ENCODE data around the gene MRPS18A. TPM values are rescaled to one million over a fixed set of nuclear protein-coding genes. Genes with fewer than 3 reads are reported as not detected.

Gene MRPS18A
- total RNA-seq, 1 experiment from 2014 or later = 77.8 TPM

- peak; percentile 87 for DNase-seq (ENCODE audit: low read depth)
Measured at GRCh38 chr6:43635387-43636307, 51.9 kb downstream of the MRPS18A start, which contains the start of gene MAD2L1BP. Gene MAD2L1BP (plus strand): TSS chr6:43635840. CDS start chr6:43635876, 36 bp downstream.

DNA sequence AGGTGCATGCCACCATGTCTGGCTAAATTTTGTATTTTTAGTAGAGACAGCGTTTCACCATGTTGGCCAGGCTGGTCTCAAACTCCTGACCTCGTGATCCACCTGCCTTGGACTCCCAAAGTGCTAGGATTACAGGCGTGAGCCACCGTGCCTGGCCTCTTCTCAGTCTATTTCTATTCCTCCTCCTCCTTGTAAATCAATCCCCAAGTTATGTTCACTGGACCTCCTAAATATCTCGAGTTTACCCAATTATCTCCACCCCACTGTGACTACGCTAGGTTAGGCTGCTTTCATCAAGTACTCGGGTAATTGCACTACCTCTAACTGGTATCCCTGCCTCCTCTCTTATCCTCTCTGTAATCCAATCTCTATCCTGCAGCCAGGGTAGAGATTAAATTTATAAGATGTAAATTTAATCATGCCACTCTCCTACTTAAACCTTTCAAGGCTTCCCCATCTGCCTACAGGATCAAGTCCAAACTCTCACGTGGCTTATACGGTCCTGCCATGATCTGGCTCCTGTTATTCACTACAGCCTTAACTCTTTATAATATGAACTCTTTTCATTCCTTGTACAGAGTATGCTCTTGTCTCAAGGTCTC, 52.8 kb downstream of the MRPS18A start:
- no peak for DNase-seq (ENCODE audit: low read depth)

- DNase-seq (ENCODE audit: low read depth) = peak; percentile 66
Measured at GRCh38 chr6:43633002-43633401, 54.6 kb downstream of the MRPS18A start.

- no peak for DNase-seq (ENCODE audit: low read depth)
Measured at GRCh38 chr6:43630980-43631619, 56.5 kb downstream of the MRPS18A start.

DNA sequence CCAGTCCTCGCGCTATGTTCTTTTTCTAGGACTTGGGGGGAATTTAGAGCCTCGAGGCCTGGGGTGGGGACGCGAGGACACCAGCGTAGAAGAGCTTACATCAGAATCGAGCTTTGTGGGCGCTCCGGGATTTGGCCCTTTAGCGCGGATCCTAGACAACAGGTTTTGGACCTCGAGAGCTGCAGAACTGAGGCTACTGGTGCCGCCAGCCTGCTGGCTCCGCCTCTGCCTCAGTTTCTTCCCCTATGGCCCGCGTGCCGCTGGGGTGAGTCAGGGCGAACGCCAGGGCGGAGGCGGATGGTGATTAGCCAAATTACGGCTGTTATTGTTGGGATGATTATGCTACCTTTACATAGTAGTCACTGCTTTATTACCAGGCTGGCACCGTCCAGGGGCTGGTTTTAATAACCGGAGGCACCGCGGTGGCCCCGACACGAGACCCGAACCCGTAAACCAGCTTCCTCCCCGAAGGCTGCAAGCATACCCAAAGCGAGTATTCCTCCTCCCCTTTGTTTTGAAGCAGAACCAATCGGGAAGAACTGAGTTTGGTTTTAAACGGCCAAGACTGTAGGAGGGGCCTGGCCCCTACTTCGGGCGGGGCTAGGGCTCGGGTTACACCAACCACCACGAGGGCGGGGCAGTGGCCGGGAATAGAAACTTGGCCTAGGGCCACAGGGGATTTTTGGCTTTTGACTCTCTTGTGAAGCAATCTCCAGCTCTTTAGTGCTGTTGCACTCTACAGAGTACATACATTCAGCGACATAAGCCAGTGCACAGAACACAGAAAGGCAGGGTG, 57.9 kb downstream of the MRPS18A start:
- DNase-seq (ENCODE audit: low read depth) = peak; percentile 98

DNA sequence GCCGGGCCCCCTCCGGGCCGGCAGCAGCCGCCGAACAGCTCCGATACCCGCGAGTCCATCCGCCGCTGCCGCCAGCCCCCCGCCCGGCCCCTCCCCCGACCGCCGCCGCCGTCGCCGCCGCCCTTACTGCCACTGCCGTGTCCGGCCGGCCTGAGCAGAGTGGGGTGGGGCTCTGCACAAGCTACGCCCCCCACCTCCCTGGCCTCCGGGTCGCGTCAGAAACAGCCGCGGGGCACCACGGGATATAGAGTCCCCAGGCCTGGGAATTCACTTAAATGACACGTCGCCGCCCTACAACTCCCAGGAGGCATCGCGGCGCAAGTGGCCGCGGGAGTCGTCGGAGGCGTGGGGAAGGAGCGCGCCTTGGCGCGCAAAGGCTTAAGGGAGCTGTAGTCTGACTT, 58.5 kb downstream of the MRPS18A start, which contains the start of gene GTPBP2:
GTPBP2 (minus strand) TSS at position 161 of the 401 bp plus-strand sequence; CDS start at position 59, 102 bp downstream.
- peak; percentile 100 for DNase-seq (ENCODE audit: low read depth)

DNA sequence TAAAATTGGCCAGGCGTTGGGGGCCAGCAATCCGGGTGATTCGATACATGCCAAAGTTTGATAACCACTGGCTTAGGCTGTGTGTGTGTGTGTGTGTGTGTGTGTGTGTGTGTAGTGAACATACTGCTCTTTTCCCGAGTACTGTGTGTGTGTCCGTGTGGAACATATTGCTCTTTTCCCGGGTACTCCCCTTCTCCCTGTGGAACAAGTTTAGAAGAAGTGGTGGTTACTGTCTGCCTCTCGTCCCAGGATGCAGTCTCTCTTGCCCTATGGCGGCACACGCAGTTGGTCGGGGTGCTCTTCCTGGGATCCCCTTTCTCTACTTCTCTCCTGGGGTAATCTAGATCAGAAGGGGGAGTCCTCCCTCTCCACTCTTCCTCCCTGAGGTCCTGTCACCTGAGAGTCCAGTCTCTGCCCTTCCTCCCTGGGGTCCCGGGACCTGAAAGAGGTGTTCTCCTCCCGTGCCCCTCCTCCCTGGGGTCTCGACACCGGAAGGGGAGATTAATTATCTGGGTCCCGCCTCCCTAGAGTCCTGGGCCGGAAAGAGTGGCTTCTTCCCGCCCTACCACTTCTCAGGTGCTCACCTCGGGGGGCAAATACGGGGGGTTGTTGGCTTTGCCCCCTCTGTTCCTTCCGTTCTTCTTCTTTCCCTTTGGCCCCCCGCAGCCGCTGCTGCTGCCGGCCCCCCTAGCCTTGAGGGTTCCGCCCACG, 59.0 kb downstream of the MRPS18A start:
- peak; percentile 72 for DNase-seq (ENCODE audit: low read depth)

- DNase-seq (ENCODE audit: low read depth) = peak; percentile 94
Measured at GRCh38 chr6:43627008-43627825, 60.4 kb downstream of the MRPS18A start.

- DNase-seq (ENCODE audit: low read depth) = no peak
Measured at GRCh38 chr6:43625393-43625992, 62.1 kb downstream of the MRPS18A start.

- no peak for DNase-seq (ENCODE audit: low read depth)
Measured at GRCh38 chr6:43624786-43625288, 62.8 kb downstream of the MRPS18A start.

DNA sequence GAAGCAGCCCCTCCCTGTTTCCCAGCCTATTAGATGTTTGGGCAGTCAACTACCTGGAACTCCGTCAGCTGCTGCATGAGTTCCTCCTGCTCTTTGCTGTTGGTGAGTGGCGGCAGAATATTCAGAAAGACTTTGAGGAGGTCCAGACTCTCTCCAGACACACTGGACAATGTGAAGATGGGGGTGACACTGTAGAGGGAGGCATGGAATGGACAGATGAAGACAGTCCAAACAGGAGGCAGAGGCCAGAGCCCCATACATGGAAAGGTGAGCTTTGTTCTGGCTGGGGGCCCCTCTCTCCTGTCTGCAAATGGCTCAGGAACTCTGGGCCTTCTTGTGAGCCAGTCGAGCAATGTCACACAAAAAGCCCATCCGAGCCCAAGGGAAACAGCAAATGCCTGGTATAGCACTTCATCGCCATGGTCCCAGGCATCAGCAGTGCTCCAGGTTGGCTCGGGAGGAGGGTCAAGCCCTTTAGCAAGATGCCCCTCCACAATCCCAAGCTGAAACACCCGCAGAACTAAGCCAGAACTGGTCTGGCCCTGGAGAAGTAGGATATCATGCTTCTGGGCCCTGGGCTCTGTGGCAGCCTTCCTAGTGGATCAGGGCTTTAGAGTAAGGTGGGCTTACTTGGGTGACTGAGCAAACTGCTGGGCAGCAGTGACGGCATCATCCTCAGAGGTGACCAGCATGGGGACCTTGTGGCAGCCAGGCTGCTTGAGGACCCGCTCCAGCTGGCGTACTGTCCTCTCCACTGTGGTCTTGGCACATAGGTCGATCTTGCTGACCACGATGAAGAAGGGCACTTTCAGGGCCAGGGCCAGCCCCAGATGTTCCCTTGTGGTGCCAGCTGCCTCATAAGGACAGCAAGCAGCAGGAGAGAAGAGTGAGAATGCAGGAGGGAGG, 63.5 kb downstream of the MRPS18A start:
- DNase-seq (ENCODE audit: low read depth) = no peak

- DNase-seq (ENCODE audit: low read depth) = no peak
Measured at GRCh38 chr6:43622541-43622940, 65.0 kb downstream of the MRPS18A start.

GRCh38 chr6:43621836-43622180, 65.8 kb downstream of the MRPS18A start:
- DNase-seq (ENCODE audit: low read depth) = no peak

Other genes starting within 250 kb of the MRPS18A start
- gene DLK2, start 232.2 kb downstream of the MRPS18A start, total RNA-seq (2014; rRNA removed; shearing (Covaris generic)) = 1.4 and 2.4 TPM in 2 replicates
- 16.8 and 16.9 TPM in 2 replicates for gene TJAP1, start 210.2 kb downstream of the MRPS18A start, total RNA-seq (2014; rRNA removed; shearing (Covaris generic))
- 2.1 TPM in 1 of 2 replicates, not detected in the other for gene LRRC73, start 177.4 kb downstream of the MRPS18A start, total RNA-seq (2014; rRNA removed; shearing (Covaris generic))
- gene YIPF3, start 170.9 kb downstream of the MRPS18A start, total RNA-seq (2014; rRNA removed; shearing (Covaris generic)) = 127 and 129 TPM in 2 replicates
- gene POLR1C, start 170.7 kb downstream of the MRPS18A start, total RNA-seq (2014; rRNA removed; shearing (Covaris generic)) = 71.7 and 72.6 TPM in 2 replicates
- 57.6 and 62.1 TPM in 2 replicates for gene XPO5, start 111.8 kb downstream of the MRPS18A start, total RNA-seq (2014; rRNA removed; shearing (Covaris generic))
- 14.3 and 14.7 TPM in 2 replicates for gene POLH, start 111.6 kb downstream of the MRPS18A start, total RNA-seq (2014; rRNA removed; shearing (Covaris generic))
- 50.3 and 55.5 TPM in 2 replicates for gene GTPBP2, start 58.5 kb downstream of the MRPS18A start, total RNA-seq (2014; rRNA removed; shearing (Covaris generic))
- 24.1 and 59.5 TPM in 2 replicates for gene MAD2L1BP, start 52.0 kb downstream of the MRPS18A start, total RNA-seq (2014; rRNA removed; shearing (Covaris generic))
- gene RSPH9, start 42.8 kb downstream of the MRPS18A start, total RNA-seq (2014; rRNA removed; shearing (Covaris generic)) = not detected in 2 replicates
- 57.1 and 77.5 TPM in 2 replicates for gene VEGFA, start 82.4 kb upstream of the MRPS18A start, total RNA-seq (2014; rRNA removed; shearing (Covaris generic))

All from Daoy (cell line).